SU-DHL-6 (cell line): ENCODE results near the gene LMBR1L.
"Not testable (repeated sequence)": the region's sequence is repeated elsewhere in the genome, so short reads cannot be mapped to it uniquely, and the experiment has no call there.

Experiments
- H2AFZ ChIP-seq: fragments of 200-600 bp; sonication (generic); 2 replicates; pipeline ENCODE4 v1.6.1; 2014; ENCODE audit warnings: low read depth, mild to moderate bottlenecking, moderate library complexity, mixed read lengths, antibody characterized with exemption, low read length; ENCODE audit not compliant: severe bottlenecking
- H3F3A ChIP-seq: fragments of 200-600 bp; shearing (Covaris generic); 2 replicates; pipeline ENCODE4 v1.6.0; 2016; ENCODE audit warnings: antibody characterized with exemption, mild to moderate bottlenecking; ENCODE audit not compliant: insufficient read depth
- H3K27ac ChIP-seq: fragments of 200-600 bp; sonication (generic); 2 replicates; pipeline ENCODE4 v1.5.1; 2016; ENCODE audit warnings: low read depth, mild to moderate bottlenecking, low read length, moderate library complexity, mixed read lengths
- H3K27me3 ChIP-seq: fragments of 200-600 bp; sonication (generic), shearing (Covaris generic); 2 replicates; pipeline ENCODE4 v1.6.0; 2014; ENCODE audit warnings: mild to moderate bottlenecking, low read length
- H3K36me3 ChIP-seq: fragments of 200-600 bp; sonication (generic); 2 replicates; pipeline ENCODE4 v1.6.1; 2014; ENCODE audit warnings: mild to moderate bottlenecking, low read length, mixed read lengths
- H3K4me2 ChIP-seq: fragments of 300-600, 200-600 bp; shearing (Covaris generic), sonication (generic); 2 replicates; pipeline ENCODE4 v1.6.0; 2014; ENCODE audit warnings: low read length, low read depth, mild to moderate bottlenecking; ENCODE audit not compliant: poor library complexity, severe bottlenecking
- H3K4me3 ChIP-seq: fragments of 200-600 bp; sonication (generic); 2 replicates; pipeline ENCODE4 v1.5.1; 2014; ENCODE audit warnings: antibody characterized with exemption, low read length, mild to moderate bottlenecking, mixed read lengths; ENCODE audit not compliant: insufficient read depth, poor library complexity, severe bottlenecking
- H3K79me2 ChIP-seq: fragments of 200-600 bp; sonication (generic); 2 replicates; pipeline ENCODE4 v1.6.1; 2014; ENCODE audit warnings: mild to moderate bottlenecking, low read length, moderate library complexity; ENCODE audit not compliant: insufficient read depth
- H3K9ac ChIP-seq: fragments of 200-600 bp; sonication (generic); 2 replicates; pipeline ENCODE4 v1.7.0; 2014; ENCODE audit warnings: mild to moderate bottlenecking, low read length
- H3K9me2 ChIP-seq: fragments of 200-600 bp; sonication (generic); replicated peaks from 2 replicates; pipeline ENCODE4 v1.6.1; 2014; ENCODE audit warnings: low read length; ENCODE audit not compliant: insufficient read depth
- H3K9me3 ChIP-seq: fragments of 200-600 bp; sonication (generic); 2 replicates; pipeline ENCODE4 v1.6.1; 2014; ENCODE audit warnings: low read length, mixed read lengths; ENCODE audit not compliant: insufficient read depth
- H4K20me1 ChIP-seq: fragments of 200-600 bp; sonication (generic); 2 replicates; pipeline ENCODE4 v1.6.1; 2014; ENCODE audit warnings: low read depth, mild to moderate bottlenecking, antibody characterized with exemption, low read length, moderate library complexity, mixed read lengths
- CTCF ChIP-seq: fragments of 200-600 bp; sonication (generic); IDR thresholded peaks from one replicate; pipeline ENCODE4 v1.5.1; 2017; ENCODE audit warnings: antibody characterized with exemption, mild to moderate bottlenecking, low read length, moderate library complexity; ENCODE audit not compliant: insufficient read depth, poor library complexity, severe bottlenecking
- EZH2phosphoT487 ChIP-seq: fragments of 200-600 bp; sonication (generic), shearing (Covaris generic); conservative IDR thresholded peaks from 2 replicates; pipeline ENCODE4 v1.6.1; 2018; ENCODE audit warnings: mild to moderate bottlenecking, antibody characterized with exemption, low read length, moderate library complexity, mixed read lengths

The LMBR1L gene

GRCh38 chr12:49131051-49131893 lies 20.6 kb upstream of the LMBR1L start, which contains the start of gene TUBA1B:
Gene TUBA1B, minus strand, starts transcription at chr12:49131395. Its CDS starts 95 bp downstream, at chr12:49131300.
- peaks cover 38% of the 10 kb centered on the region for H3K79me2 ChIP-seq
- no peaks in the 10 kb centered on the region for H3K9me2 ChIP-seq
- no peaks in the 10 kb centered on the region for H3K9me3 ChIP-seq
- H4K20me1 ChIP-seq = peaks cover 13% of the 10 kb centered on the region
- H3K27ac ChIP-seq = peak within 1 kb of the TSS; percentile 98
- peak within 1 kb of the TSS; percentile 88 for H3K4me2 ChIP-seq
- H3K27me3 ChIP-seq = no peaks in the 10 kb centered on the region
- H2AFZ ChIP-seq = peak within 1 kb of the TSS; percentile 13
- H3K36me3 ChIP-seq = peaks cover 26% of the 10 kb centered on the region
- H3K9ac ChIP-seq = peak within 1 kb of the TSS; percentile 100
- TF ChIP-seq CTCF (no peak), EZH2phosphoT487 (no peak)
- H3F3A ChIP-seq = peaks cover 60% of the 10 kb centered on the region
- H3K4me3 ChIP-seq = peak within 1 kb of the TSS; percentile 100

GRCh38 chr12:49130151-49131050 lies 19.8 kb upstream of the LMBR1L start:
- H2AFZ ChIP-seq = no peak overlapping the region
- no peaks in the 10 kb centered on the region for H3K27me3 ChIP-seq
- peak overlapping the region; percentile 80 for H3K4me2 ChIP-seq
- peaks cover 13% of the 10 kb centered on the region for H4K20me1 ChIP-seq
- peak overlapping the region; percentile 100 for H3K4me3 ChIP-seq
- peaks cover 26% of the 10 kb centered on the region for H3K36me3 ChIP-seq
- H3K79me2 ChIP-seq = peaks cover 38% of the 10 kb centered on the region
- peak overlapping the region; percentile 98 for H3K27ac ChIP-seq
- H3K9ac ChIP-seq = peak overlapping the region; percentile 100
- H3F3A ChIP-seq = peaks cover 68% of the 10 kb centered on the region
- no peaks in the 10 kb centered on the region for H3K9me3 ChIP-seq
- no peaks in the 10 kb centered on the region for H3K9me2 ChIP-seq
- TF ChIP-seq EZH2phosphoT487 = no peak
- TF ChIP-seq CTCF = peak; percentile 85

GRCh38 chr12:49129332-49130150 lies 18.9 kb upstream of the LMBR1L start:
- peaks cover 26% of the 10 kb centered on the region for H3K36me3 ChIP-seq
- no peaks in the 10 kb centered on the region for H3K27me3 ChIP-seq
- TF ChIP-seq CTCF (no peak), EZH2phosphoT487 (no peak)
- H2AFZ ChIP-seq = no peak overlapping the region
- H3K79me2 ChIP-seq = peaks cover 38% of the 10 kb centered on the region
- H3F3A ChIP-seq = peaks cover 69% of the 10 kb centered on the region
- H3K9me3 ChIP-seq = no peaks in the 10 kb centered on the region
- H3K27ac ChIP-seq = peak overlapping the region; percentile 98
- peak overlapping the region; percentile 100 for H3K4me3 ChIP-seq
- H3K4me2 ChIP-seq = peak overlapping the region; percentile 80
- H3K9ac ChIP-seq = peak overlapping the region; percentile 100
- peaks cover 13% of the 10 kb centered on the region for H4K20me1 ChIP-seq
- no peaks in the 10 kb centered on the region for H3K9me2 ChIP-seq

- peaks cover 26% of the 10 kb centered on the region for H3K36me3 ChIP-seq
- H3K27me3 ChIP-seq, H3K27ac ChIP-seq, H3K4me2 ChIP-seq, H3K9me3 ChIP-seq, H2AFZ ChIP-seq, H3K9me2 ChIP-seq, H3K4me3 ChIP-seq, H3K9ac ChIP-seq: not testable (repeated sequence)
- peaks cover 13% of the 10 kb centered on the region for H4K20me1 ChIP-seq
- peaks cover 26% of the 10 kb centered on the region for H3K79me2 ChIP-seq
- peaks cover 64% of the 10 kb centered on the region for H3F3A ChIP-seq
Observed at GRCh38 chr12:49127971-49128370, 17.3 kb upstream of the LMBR1L start.
